Fibroblast of lung (primary cell): ENCODE results near the gene SIAH3. TPM values are rescaled to one million over a fixed set of nuclear protein-coding genes. Genes with fewer than 3 reads are reported as not detected.

Experiments
- DNase-seq, 2 donors: peaks; one replicate each; pipeline versions ENCODE4 v3.0.0 to v3.0.0-alpha.2; 2010; ENCODE audit warnings: low read depth in 2 of 2
- H2AFZ ChIP-seq: 2 replicates; pipeline ENCODE4 v1.5.1; 2012; ENCODE audit warnings: low read length, control low read depth, inconsistent platforms
- H3K27ac ChIP-seq: 2 replicates; pipeline ENCODE4 v1.5.1; 2011; ENCODE audit warnings: low read length, control low read depth; ENCODE audit not compliant: insufficient read depth
- H3K27me3 ChIP-seq: 2 replicates; pipeline ENCODE4 v1.5.1; 2011; ENCODE audit warnings: mild to moderate bottlenecking, low read length; ENCODE audit not compliant: control insufficient read depth, insufficient read depth
- H3K36me3 ChIP-seq: 2 replicates; pipeline ENCODE4 v1.5.1; 2011; ENCODE audit warnings: low read length; ENCODE audit not compliant: control insufficient read depth, insufficient read depth
- H3K4me1 ChIP-seq: 2 replicates; pipeline ENCODE4 v1.5.1; 2011; ENCODE audit warnings: low read length; ENCODE audit not compliant: control insufficient read depth, insufficient read depth; ENCODE audit errors: extremely low read depth
- H3K4me2 ChIP-seq: 2 replicates; pipeline ENCODE4 v1.5.1; 2011; ENCODE audit warnings: low read length, control low read depth; ENCODE audit not compliant: insufficient read depth; ENCODE audit errors: extremely low read depth
- H3K4me3 ChIP-seq, 4 experiments: fragments of 200-600 bp in 1 of 4; sonication (generic) in 1 of 4; replicated peaks in 1 of 4; 2 replicates each; pipeline ENCODE4 v1.5.1; 2011 to 2016; ENCODE audit warnings: low read length in 4 of 4, low read depth in 3 of 4, mild to moderate bottlenecking in 3 of 4, control low read depth in 2 of 4, inconsistent platforms in 1 of 4, mixed read lengths in 1 of 4; ENCODE audit not compliant: insufficient read depth in 1 of 4; ENCODE audit errors: control extremely low read depth in 1 of 4
- H3K79me2 ChIP-seq: 2 replicates; pipeline ENCODE4 v1.5.1; 2012; ENCODE audit warnings: mild to moderate bottlenecking, low read length, inconsistent platforms; ENCODE audit not compliant: control insufficient read depth, insufficient read depth
- H3K9ac ChIP-seq: 2 replicates; pipeline ENCODE4 v1.5.1; 2011; ENCODE audit warnings: mild to moderate bottlenecking, low read length, control low read depth; ENCODE audit not compliant: insufficient read depth
- H3K9me3 ChIP-seq: 2 replicates; pipeline ENCODE4 v1.5.1; 2012; ENCODE audit warnings: low read depth, low read length; ENCODE audit not compliant: control insufficient read depth, insufficient read depth
- H4K20me1 ChIP-seq: 2 replicates; pipeline ENCODE4 v1.5.1; 2011; ENCODE audit warnings: low read length; ENCODE audit not compliant: control insufficient read depth, insufficient read depth; ENCODE audit errors: extremely low read depth
- CTCF ChIP-seq, 2 donors: IDR thresholded peaks in 1 of 2; conservative IDR thresholded peaks in 1 of 2; 1 replicate in 1 of 2; 2 replicates in 1 of 2; pipeline ENCODE4 v1.5.1; 2011 to 2012; ENCODE audit warnings: low read length in 2 of 2, control low read depth in 1 of 2, inconsistent platforms in 1 of 2, low read depth in 1 of 2, mild to moderate bottlenecking in 1 of 2
- EZH2 ChIP-seq: IDR thresholded peaks from 2 replicates; pipeline ENCODE4 v1.5.1; 2012; ENCODE audit warnings: low read length, control low read depth, mild to moderate bottlenecking; ENCODE audit errors: missing control alignments
- polyA plus RNA-seq, 2 donors: library from polyadenylated mRNA; depleted of rRNA in 1 of 2; stranded (reverse) in 1 of 2; unstranded in 1 of 2; fragments of >200 nt; gene quantifications; 2 replicates each; pipeline ENCODE4 v1.2.1, GENCODE V29; 2011 to 2012; ENCODE audit warnings: missing spikeins in 1 of 2
- total RNA-seq: library from RNA; depleted of rRNA; stranded (reverse); fragments of >200 nt; gene quantifications from 2 replicates; pipeline ENCODE4 v1.2.1, GENCODE V29; 2014

The SIAH3 gene
- total and polyA plus RNA-seq, 2 donors (not counting 1 experiment from before 2014, with no cell fraction given) = not detected

GRCh38 chr13:45737571-45738017 is 114.0 kb downstream of the SIAH3 start:
- H3K4me1 ChIP-seq = no peaks in the 10 kb centered on the region
- H3K27me3 ChIP-seq = no peaks in the 10 kb centered on the region
- H3K9ac ChIP-seq = no peak overlapping the region
- no peaks in the 10 kb centered on the region for H3K9me3 ChIP-seq
- H2AFZ ChIP-seq = no peak overlapping the region
- no peak overlapping the region for H3K27ac ChIP-seq
- TF ChIP-seq EZH2 = no peak
- TF ChIP-seq CTCF (conservative IDR thresholded peaks at IDR 0.05 in 1 of 2, IDR thresholded peaks at IDR 0.05 in 1 of 2; ENCODE audit: low read depth in 1 of 2, low read length in 2 of 2) = no peak
- H3K4me2 ChIP-seq = no peak overlapping the region
- H3K4me3 ChIP-seq = no peak overlapping the region
- no peaks in the 10 kb centered on the region for H3K36me3 ChIP-seq
- H3K79me2 ChIP-seq = no peaks in the 10 kb centered on the region
- H4K20me1 ChIP-seq = no peaks in the 10 kb centered on the region
- no peak for DNase-seq

DNA sequence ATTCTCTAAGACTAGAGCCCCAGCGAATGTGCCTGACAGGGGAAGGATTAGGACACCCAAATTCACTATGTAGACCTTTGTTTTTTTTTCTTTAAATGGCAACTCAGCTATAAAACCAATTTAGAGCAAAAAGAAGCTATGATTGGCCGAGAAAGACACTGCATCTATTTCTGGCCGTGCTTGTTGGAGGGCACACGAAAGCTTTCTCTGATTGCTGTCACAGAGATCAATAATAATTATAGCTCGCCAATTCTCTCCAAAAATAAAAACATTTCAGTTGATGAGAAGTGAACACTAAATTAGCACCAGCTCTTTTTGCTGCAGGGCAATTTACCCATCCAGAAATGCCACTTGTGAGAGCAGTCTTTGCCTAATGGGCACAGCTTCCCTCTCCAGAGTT is 118.2 kb downstream of the SIAH3 start:
- Histone ChIP-seq H3K4me1 (no peaks in the 10 kb centered on the region), H3K27ac (no peak overlapping the region), H3K4me2 (no peak overlapping the region), H3K9ac (no peak overlapping the region), H3K79me2 (no peaks in the 10 kb centered on the region), H2AFZ (no peak overlapping the region), H3K9me3 (no peaks in the 10 kb centered on the region), H4K20me1 (no peaks in the 10 kb centered on the region), H3K27me3 (no peaks in the 10 kb centered on the region), H3K36me3 (no peaks in the 10 kb centered on the region), H3K4me3 (no peak overlapping the region)
- TF ChIP-seq CTCF (conservative IDR thresholded peaks at IDR 0.05 in 1 of 2, IDR thresholded peaks at IDR 0.05 in 1 of 2; ENCODE audit: low read depth in 1 of 2, low read length in 2 of 2) (no peak), EZH2 (no peak)
- DNase-seq = no peak

GRCh38 chr13:45732916-45733315 is 118.6 kb downstream of the SIAH3 start:
- Histone ChIP-seq H3K9me3 (no peaks in the 10 kb centered on the region), H3K4me1 (no peaks in the 10 kb centered on the region), H3K27ac (no peak overlapping the region), H3K79me2 (no peaks in the 10 kb centered on the region), H3K4me3 (no peak overlapping the region), H3K36me3 (no peaks in the 10 kb centered on the region), H3K9ac (no peak overlapping the region), H3K4me2 (no peak overlapping the region), H3K27me3 (no peaks in the 10 kb centered on the region), H2AFZ (no peak overlapping the region), H4K20me1 (no peaks in the 10 kb centered on the region)
- DNase-seq = no peak
- TF ChIP-seq EZH2 (no peak), CTCF (conservative IDR thresholded peaks at IDR 0.05 in 1 of 2, IDR thresholded peaks at IDR 0.05 in 1 of 2; ENCODE audit: low read depth in 1 of 2, low read length in 2 of 2) (no peak)
